GM21619 (cell line): ENCODE data around the gene TAF1C.

ENCODE experiments used
- ATAC-seq: cut with Tn5 transposase; IDR thresholded peaks from one replicate; pipeline ENCODE4 v1.9.1; 2021; ENCODE audit not compliant: unreplicated experiment

Gene TAF1C

DNA sequence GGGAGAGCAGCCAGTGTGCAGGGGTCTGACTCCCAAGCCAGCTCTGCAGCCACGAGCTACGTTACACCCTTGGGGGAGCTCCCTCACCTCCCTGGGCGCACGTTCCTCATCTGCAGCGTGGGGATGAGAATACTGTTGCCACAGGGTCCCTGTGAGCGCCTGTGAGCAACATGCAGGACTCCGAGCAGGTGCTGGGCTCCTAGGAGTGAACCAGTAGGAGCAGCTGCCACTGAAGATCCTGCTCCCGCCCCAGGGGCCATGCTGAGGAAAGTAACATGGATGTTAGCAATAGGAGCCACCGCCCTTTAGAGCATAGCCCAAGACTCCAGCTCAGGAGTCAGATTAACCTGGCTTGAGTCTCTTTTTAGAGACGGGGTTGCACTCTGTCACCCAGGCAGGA lies 25.8 kb downstream of the TAF1C start:
- no peak for ATAC-seq

DNA sequence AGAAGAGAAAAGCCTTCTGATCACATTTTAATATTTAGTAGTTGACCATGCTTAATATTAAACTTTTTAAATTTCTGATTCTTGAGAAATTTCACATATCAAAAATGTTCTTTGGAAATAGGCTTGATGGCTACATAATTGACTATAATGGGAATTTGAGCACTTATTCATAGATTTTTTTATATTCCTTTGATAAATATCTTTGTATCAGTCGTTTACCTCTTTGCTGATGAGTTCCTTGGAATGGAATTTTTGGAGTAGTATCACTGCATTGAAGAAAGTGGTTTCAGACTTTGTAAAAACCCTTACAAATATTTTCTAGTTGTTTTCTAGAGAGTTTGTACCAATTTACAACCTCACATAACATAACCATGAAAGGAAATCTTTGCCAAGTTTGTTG lies 27.1 kb downstream of the TAF1C start:
- ATAC-seq = no peak

DNA sequence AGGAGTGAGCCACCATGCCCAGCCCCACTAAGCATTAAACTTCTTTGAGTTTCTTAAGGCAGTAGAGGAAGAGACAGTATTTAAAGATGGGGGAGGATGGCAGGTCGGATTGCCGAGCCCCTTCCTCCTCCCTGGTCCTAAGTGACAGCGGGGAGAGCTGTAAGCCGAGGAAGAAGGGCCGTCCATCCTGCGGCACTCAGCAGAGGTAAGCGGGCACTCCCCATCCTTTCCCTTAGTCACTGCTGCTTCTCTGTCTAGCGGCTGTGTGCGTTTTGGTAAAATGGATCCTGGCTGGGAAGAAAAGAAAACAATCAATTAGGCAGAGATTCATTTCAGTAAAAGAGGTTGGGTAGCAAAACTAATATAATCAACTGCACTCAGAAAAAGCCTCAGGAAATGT lies 27.9 kb downstream of the TAF1C start:
- ATAC-seq = no peak

DNA sequence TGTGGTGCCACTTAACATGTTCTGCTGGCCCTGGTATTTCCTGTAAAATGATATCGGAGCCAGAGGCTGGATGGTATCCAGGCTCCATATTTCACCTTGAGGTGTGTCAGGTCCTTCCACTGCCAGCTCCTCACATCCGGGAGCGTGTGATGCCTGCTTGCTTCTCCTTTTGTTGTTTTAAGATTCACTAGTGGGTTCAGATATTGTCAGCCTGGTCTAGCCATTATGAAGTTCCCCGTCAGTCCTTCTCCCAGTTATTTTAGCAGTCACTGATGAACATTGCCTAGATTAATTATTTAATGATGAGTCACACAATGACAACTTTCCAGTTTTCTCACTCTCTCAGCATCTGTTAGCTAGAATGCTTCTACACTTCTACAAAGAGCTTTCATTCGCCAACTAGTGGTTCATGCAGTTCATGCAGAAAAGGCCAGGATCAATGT lies 30.5 kb downstream of the TAF1C start:
- no peak for ATAC-seq

DNA sequence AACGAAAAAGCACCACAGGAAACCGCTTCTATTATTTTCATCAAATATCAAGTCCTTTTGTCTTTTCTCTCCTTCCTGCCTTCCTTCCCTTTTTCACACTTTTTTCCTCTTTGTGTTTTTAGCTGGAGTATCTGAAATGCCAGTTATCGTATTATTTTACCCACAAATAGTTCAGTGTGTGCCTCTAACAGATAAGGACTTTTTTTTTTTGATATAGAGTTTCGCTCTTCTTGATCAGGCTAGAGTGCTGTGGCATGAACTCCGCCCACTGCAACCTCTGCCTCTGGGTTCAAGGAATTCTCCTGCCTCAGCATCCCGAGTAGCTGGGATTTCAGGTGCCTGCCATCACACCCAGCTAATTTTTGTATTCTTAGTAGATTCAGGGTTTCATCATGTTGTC lies 31.1 kb downstream of the TAF1C start:
- ATAC-seq = no peak

DNA sequence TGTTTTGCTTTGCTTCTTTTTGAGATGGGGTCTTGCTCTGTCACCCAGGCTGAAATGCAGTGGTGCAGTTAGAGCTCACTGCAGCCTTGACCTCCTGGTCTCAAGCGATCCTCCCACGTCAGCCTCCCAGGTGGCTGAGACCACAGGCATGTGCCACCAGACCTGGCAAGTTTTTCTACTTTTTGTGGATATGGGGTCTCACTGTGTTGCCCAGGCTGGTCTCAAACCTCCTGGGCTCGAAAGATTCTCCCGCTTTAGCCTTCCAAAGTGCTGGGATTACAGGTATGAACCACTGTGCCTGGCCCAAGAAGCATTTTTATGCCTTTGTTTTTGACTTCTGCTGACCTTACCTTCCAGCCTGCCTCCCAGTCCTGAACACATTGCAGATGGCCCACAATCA lies 31.6 kb downstream of the TAF1C start:
- no peak for ATAC-seq

DNA sequence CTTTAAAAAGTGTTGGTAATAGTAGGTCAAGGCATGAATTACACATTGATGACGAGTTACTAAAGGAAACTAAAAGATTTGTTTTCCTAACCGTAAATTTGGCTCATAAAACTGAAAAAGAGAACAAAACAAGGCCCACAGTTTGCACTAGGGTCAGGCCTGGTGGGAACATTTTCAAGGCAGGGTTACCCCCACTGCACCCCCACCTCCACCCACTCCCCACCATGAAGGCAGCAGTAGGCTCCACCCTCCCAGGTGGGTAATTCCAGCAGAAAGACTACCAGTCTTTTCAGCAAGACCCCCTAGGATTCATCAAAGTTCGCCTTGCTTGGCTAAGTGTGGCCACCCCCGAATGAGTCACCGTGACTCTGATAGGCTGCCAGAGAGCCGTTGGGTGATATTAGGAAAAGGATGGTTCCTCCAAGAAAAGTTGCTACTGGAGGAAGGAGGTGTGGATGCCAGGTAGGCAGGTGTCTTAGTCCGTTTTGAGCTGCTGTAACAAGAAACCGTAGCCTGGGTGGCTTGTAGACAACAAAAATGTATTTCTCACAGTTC lies 33.1 kb downstream of the TAF1C start:
- ATAC-seq = no peak

DNA sequence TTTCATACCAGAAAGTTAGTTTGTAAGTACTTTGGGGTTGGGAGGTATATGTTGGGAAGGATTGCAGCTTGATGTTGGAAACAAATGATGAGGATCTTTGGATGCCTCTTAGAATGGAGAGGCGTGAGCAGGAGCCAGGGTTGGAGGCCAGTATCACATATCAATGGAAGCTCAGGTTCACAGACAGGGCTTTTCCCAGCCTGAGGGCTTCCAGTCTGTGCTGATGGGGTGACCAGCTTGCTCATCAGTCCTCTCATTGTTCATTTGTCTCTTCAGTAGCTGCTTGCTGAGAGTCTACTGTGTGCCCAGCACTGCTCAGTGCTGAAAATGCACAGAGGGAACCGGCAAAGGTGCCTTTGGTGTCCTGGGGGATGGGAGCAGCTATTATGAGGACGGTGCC lies 35.9 kb downstream of the TAF1C start:
- ATAC-seq = no peak

DNA sequence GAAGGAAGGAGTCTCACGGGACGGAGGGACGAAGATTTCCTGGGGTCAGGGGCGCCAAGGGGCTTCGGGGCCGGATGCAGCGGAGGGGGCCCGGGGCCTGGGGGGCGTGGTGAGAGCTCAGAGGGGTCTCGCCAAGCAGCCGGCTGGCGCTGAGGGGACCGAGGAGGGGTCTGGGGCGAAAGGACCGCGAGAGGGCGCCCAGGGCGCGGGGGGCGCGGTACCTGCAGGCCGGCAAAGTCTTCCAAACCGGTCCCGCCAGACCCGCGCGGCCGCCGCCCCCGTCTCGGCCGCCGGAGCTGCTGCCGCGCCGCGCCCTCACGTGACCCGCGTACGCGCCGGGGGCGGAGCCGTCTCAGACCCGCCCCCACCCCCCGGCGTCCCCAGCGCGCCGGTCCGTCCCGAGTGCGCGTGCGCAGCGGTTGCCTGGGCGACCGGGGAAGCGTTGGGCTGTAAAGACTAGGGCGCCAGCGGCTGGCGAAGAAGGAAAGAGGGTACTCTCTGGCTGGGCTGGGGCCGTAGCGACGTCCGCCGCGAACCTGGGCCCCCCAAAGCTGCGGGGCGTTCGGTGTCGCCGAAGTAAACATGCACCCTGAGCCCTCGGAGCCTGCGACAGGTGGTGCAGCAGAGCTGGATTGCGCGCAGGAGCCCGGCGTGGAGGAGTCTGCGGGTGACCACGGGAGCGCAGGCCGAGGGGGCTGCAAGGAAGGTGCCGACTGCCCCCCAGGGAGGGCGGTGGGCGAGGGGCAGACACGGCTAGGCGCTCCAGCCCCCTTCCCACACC lies 41.8 kb downstream of the TAF1C start, which contains the start of the genes DNAAF1 and HSDL1:
TSS of gene DNAAF1 (plus strand) at position 450 of the 781 bp plus-strand sequence. CDS start at position 583, 133 bp downstream.
TSS of gene HSDL1 (minus strand) at position 319 of the 781 bp plus-strand sequence. CDS start 13,856 bp downstream, outside the sequence.
- ATAC-seq = peak; percentile 78

DNA sequence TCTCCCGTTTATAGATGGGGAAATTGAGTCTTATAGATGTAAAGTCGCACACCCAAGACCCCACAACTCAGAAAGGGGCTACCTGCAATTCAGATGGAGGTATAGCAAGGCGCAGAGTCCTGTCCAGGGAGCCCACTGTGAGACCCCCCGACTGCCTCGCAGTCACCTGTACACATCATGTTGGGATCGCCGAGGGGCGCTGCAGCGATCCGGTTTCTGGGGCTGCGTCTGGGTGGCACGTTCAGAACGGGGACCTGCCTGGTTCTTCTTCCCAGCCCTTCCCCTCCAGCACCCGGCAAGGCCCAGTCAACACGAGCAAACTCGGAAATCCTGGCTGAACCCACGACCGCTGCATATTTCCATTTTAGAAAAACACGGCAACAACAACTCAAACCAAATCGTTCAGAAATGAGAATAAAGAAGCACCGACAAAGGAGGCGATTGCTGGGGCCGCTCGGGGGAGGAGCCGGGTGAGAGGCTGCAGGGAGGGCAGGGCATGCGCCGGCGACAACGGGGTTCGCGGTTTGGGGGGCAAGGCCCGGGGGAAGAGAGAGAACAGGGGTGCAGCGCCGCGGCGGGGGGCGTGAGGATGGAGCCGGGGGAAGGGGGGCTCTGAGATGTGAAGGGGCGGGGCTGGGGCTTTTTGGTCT lies 42.5 kb downstream of the TAF1C start:
- no peak for ATAC-seq

DNA sequence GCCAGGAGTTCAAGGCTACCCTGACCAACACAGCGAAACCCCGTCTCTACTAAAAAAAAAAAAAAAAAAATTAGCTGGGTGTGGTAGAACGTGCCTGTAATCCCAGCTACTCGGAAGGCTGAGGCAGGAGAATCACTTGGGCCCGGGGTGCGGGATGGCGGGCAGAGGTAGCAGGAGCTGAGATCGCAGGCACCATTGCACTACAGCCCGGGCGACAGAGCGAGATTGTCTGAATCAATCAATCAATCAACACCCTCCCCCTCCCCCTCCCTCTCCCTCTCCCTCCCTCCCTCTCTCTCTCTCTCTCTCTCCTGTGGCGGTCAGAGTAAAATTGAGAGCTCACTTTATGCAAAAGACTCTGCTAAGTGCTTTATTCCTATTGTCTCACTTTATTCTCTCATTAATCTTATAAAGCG lies 43.1 kb downstream of the TAF1C start:
- ATAC-seq = no peak

DNA sequence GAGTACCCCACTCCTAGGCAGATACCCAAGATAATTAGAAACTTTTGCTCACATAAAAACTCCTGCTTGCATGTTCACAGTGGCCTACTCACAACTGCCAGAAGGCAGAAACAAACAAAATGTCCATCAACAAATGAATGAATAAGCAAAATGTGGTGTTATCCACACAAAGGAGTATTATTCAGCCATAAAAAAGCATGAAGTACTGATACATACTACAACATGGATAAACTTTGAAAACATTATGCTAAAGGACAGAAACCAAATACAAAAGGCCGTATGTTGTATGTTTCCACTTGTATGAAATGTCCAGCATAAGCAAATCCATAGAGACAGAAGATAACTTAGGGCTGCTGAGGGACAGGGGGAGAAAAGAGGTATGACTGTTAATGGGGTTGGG lies 43.8 kb downstream of the TAF1C start:
- ATAC-seq = no peak

DNA sequence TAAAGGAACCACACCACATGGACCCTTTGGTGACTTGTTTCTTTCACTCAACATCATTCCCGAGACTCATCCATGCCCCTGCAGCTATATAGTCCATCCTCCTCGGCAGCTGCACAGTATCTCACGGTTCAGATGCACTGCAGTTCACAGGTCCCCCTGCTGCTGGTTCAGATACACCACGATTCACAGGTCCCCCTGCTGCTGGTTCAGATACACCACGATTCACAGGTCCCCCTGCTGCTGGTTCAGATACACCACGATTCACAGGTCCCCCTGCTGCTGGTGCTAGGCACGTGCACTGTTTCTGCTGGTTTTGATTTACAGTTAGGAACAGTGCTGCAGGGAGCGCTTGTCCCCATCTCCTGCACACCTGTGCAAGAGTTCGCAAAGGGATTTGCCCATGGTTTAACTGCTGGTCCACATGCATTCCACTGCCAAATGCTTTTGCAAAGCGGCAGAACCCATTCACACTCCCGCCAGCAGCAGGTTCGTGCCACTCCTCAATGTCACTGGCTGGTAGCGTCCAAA lies 45.6 kb downstream of the TAF1C start:
- no peak for ATAC-seq

DNA sequence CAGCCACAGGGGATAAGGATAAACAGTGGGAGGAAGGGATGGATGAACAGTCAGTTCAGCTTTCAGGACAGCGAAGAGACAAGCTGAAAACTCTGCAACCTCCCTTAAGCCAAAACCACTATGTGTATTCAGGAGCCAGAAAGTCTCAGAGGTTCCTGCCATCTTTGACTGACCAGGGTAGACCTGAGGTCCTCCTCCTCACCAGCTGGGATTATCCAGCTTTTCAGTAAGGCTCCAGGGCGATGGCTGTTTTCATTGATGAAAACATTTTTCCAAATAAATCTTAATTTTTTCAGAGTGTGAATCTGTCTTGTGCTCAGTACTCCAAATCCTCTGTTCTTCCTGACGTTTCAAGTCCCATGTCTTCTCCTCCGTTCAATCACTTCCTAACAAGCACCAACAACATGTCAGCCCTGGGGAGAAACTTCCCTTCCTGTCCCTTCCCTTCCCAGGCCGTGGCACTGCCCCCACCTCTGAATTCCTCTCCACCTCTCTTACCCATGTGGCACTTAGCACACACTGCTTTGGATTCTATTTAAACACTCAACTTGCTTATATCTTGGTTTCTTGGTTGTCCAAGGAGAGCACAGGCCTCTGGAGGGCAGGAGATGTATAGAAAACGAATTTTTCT lies 47.1 kb downstream of the TAF1C start:
- ATAC-seq = no peak

DNA sequence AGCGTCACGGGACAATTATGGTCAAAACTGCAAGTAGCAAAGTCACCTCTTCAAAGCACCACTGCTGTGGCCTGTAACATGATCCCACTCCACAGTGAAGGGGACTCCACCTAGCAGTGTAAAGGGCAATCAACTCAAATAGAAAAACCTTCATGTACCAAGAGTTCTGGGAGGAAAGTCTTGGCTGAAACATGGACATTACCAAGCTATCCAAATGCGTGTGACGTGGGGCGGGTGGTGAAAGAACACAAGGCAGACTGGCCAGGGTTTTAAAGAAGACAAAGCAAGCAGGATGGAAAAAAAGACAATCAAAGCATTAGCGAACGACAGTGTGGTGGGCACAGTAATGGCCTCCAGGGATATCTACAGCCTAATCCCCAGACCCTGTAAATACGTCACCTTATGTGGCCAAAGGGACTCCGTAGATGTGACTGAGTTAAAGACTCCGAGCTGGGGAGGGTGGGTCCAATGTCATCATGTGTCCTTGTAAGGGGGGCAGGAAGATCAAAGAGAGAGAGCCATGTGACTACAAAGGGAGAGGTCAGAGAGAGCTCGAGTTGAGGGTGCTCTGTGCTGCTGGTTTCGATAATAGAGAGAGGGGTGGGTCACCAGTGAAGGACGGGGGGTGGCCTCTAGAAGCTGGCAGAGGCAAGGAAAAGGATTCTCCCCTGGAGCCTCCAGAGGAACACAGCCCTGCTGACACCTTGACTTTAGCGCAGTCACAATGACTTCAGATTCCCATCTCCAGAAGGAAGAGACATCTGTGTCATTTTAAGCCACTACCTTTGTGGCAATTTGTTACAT lies 47.8 kb downstream of the TAF1C start:
- no peak for ATAC-seq

DNA sequence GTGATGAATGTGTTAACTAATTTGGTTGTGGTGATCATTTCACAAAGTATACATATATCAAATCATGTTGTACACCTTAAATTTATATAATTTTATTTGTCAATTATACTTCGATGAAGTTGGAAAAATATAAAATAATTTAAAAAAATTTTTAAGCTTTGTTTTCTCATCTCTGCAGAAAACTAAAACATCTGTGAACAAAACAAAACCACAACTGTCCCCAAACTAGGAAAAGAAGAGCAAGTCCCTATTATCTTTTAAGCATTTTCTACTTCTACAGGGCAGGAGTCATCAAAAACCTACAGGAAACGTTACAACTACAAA lies 48.4 kb downstream of the TAF1C start:
- ATAC-seq = no peak

DNA sequence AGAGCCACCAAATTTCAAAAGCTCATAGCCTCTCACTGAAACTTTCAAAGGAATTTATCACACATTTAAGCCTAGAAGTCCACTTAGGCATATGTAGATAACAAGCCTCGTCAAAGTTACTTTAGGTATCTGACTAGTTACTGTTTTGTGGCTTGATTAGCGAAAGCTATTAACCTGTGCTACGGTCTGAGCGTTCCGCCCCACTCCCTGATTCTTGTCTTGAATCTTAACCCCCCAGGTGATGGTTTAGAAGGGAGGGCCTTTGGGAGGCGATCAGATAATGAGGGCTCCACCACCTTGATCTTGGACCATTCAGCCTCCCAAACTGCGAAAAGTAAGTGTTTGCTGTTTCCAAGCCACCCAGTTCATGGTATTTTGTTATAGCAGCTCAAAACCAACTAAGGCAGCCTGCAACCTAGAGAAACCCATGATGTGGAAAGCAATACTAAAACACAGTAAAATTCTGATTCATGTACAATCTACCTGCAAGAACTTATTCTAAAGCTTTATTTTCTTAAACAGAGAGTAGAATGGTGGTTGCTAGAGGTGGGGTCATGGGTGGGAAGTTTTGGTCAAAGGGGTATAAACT lies 49.0 kb downstream of the TAF1C start:
- ATAC-seq = no peak

DNA sequence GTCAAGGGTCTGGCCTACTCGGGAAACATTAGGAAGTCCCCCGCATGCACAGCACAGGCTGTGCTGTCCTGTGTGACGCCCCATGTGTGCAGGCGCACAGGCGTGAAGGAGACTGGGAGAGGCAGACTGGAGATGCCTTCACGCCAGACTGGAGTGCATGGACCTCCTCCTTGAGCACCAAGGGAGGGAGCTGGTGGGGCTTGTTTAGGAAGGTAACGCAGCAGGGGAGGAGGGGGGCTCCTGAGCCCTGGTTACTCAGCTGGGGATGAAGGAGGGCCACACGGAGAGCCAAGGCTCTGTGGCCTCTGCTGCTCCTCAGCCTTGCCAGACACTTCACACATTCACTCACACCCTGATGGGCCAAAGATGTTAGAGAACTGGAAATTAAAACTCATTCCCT lies 49.6 kb downstream of the TAF1C start:
- ATAC-seq = no peak

DNA sequence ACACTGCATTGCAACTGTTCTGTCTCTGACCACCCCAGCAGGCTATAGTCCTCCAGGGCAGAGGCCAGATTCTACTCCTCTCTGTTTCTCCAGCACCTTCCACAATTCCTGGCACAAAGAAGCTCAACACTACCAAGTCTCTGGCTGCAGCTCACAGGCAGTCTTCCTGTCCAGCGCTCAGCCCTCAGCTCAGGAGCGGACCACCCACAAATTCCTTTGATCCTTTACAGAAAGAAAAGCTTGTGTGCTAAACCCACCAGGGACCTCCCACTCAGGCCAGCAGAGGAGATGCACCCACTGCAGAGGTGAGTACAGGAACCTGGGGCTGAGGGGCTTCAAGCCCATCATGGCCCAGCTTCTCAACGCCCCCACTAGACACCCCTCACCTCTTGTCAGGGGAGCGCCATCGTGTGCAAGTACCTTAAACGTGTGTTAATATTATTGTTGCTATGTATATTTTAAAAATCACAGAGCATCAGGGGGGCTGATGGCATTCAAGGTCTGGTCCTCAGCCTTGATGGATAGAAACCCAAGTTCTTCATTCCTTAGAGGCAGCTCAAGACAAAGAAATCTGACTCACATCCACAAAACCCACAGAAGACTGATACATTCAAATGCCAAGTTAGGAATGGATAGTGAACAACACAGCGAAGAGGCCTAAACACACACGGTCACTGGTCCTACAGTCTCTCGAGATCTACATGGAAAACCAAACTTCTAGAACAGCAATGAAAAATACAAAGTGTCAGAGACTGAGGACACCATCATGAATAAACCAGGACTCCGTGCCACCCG lies 50.3 kb downstream of the TAF1C start:
- no peak for ATAC-seq
